B cell (primary cell): ENCODE data around the gene LIF. TPM values are rescaled to one million over a fixed set of nuclear protein-coding genes. Genes with fewer than 3 reads are reported as not detected.

ENCODE experiments used
- ATAC-seq: fragments of 200-7000 bp; cut with Tn5 transposase; one replicate; pipeline ENCODE4 v1.10.0; 2021; ENCODE audit warnings: low read depth, mild to moderate bottlenecking, moderate number of reproducible peaks, moderate library complexity
- CTCF ChIA-PET: fragments of 350-600 bp; sonication (Branson Sonifier 250); formaldehyde crosslinking; loops from one replicate; lab custom pipeline; 2021; ENCODE audit warnings: antibody characterized with exemption, inconsistent platforms; lab: Charles Lee
- POLR2A ChIA-PET: fragments of 350-600 bp; sonication (Branson Sonifier 250); formaldehyde crosslinking; loops from one replicate; lab custom pipeline; 2021; ENCODE audit warnings: antibody characterized with exemption; lab: Charles Lee
- DNase-seq: peaks from one replicate; pipeline ENCODE4 v3.0.0; 2013
- H2AFZ ChIP-seq: 2 replicates; pipeline ENCODE4 v1.6.1; 2012; ENCODE audit warnings: mild to moderate bottlenecking, low read depth, low read length; ENCODE audit not compliant: insufficient read depth, poor library complexity, severe bottlenecking
- H3K27ac ChIP-seq, 2 donors: 1 replicate in 1 of 2; 2 replicates in 1 of 2; pipeline ENCODE4 v1.5.1; 2012 to 2013; ENCODE audit warnings: low read length in 2 of 2, mild to moderate bottlenecking in 2 of 2, moderate library complexity in 1 of 2
- H3K27me3 ChIP-seq, 4 experiments: fragments of 200-600 bp in 1 of 4; sonication (generic) in 1 of 4; replicated peaks in 1 of 4; 1 replicate in 2 of 4; 2 replicates in 2 of 4; pipeline versions ENCODE4 v1.6.1 to v1.7.0; 2013 to 2016; ENCODE audit warnings: low read length in 3 of 4, mild to moderate bottlenecking in 2 of 4, mixed read lengths in 1 of 4, moderate library complexity in 1 of 4; ENCODE audit not compliant: insufficient read depth in 4 of 4, control insufficient read depth in 3 of 4; ENCODE audit errors: control extremely low read depth in 1 of 4
- H3K36me3 ChIP-seq, 2 experiments: replicated peaks in 1 of 2; 1 replicate in 1 of 2; 2 replicates in 1 of 2; pipeline versions ENCODE4 v1.6.1 to v1.7.1; 2013; ENCODE audit warnings: low read length in 1 of 2; ENCODE audit not compliant: insufficient read depth in 2 of 2, control insufficient read depth in 1 of 2; ENCODE audit errors: control extremely low read depth in 1 of 2, extremely low read depth in 1 of 2
- H3K4me1 ChIP-seq, 2 donors: fragments of 200-600 bp in 1 of 2; sonication (generic) in 1 of 2; 1 replicate in 1 of 2; 2 replicates in 1 of 2; pipeline versions ENCODE4 v1.5.1 to v1.6.1; 2013 to 2017; ENCODE audit warnings: low read length in 2 of 2; ENCODE audit not compliant: control insufficient read depth in 2 of 2, insufficient read depth in 2 of 2
- H3K4me2 ChIP-seq: replicated peaks from 2 replicates; pipeline ENCODE3; 2012; ENCODE audit warnings: mild to moderate bottlenecking, low read depth, low read length; ENCODE audit not compliant: poor library complexity, severe bottlenecking
- H3K4me3 ChIP-seq, 5 experiments: fragments of 200-600 bp in 1 of 5; sonication (generic) in 1 of 5; 1 replicate in 3 of 5; 2 replicates in 2 of 5; pipeline versions ENCODE4 v1.5.1 to v1.7.0; 2011 to 2016; ENCODE audit warnings: low read length in 4 of 5, mild to moderate bottlenecking in 4 of 5, low read depth in 2 of 5, control low read depth in 1 of 5, moderate library complexity in 1 of 5; ENCODE audit not compliant: insufficient read depth in 1 of 5; ENCODE audit errors: control extremely low read depth in 1 of 5, extremely low read depth in 1 of 5
- H3K79me2 ChIP-seq: fragments of 200-600 bp; sonication (generic); one replicate; pipeline ENCODE4 v1.6.0; 2016; ENCODE audit warnings: low read length; ENCODE audit not compliant: control insufficient read depth, insufficient read depth
- H3K9ac ChIP-seq: fragments of 200-600 bp; sonication (generic); 2 replicates; pipeline ENCODE4 v1.6.1; 2017; ENCODE audit warnings: mild to moderate bottlenecking, low read length, moderate library complexity
- H3K9me3 ChIP-seq, 3 donors: one replicate each; pipeline versions ENCODE4 v1.6.1 to v1.7.1; 2013; ENCODE audit warnings: low read length in 2 of 3; ENCODE audit not compliant: control insufficient read depth in 2 of 3, insufficient read depth in 1 of 3; ENCODE audit errors: control extremely low read depth in 1 of 3
- H4K20me1 ChIP-seq: 2 replicates; pipeline ENCODE4 v1.6.0; 2012; ENCODE audit warnings: mild to moderate bottlenecking, low read length; ENCODE audit not compliant: insufficient read depth, control insufficient read depth, poor library complexity, severe bottlenecking
- H3K27ac Mint-ChIP-seq: one replicate; pipeline ENCODE4 v1.8.0; 2021; ENCODE audit warnings: mixed read lengths
- H3K27me3 Mint-ChIP-seq: one replicate; pipeline ENCODE4 v1.8.0; 2021; ENCODE audit warnings: mixed read lengths
- H3K4me1 Mint-ChIP-seq: one replicate; pipeline ENCODE4 v1.8.0; 2021; ENCODE audit warnings: mixed read lengths
- H3K4me3 Mint-ChIP-seq: one replicate; pipeline ENCODE4 v1.8.0; 2021; ENCODE audit warnings: mixed read lengths
- H3K9me3 Mint-ChIP-seq: one replicate; pipeline ENCODE4 v1.8.0; 2022; ENCODE audit warnings: mixed read lengths; ENCODE audit not compliant: insufficient read depth
- EZH2 ChIP-seq: IDR thresholded peaks from 2 replicates; pipeline ENCODE4 v1.6.1; 2012; ENCODE audit warnings: borderline replicate concordance, low read depth, mild to moderate bottlenecking, moderate library complexity, low read length; ENCODE audit not compliant: insufficient read depth, poor library complexity, severe bottlenecking
- WGBS: methylation state at CpG from one replicate; pipeline ENCODE4 v1.1.5; 2013; ENCODE audit warnings: missing lambda C conversion rate; ENCODE audit not compliant: insufficient coverage; 5-methylcytosine and 5-hydroxymethylcytosine counted together
- intact Hi-C: fragments of 100-400 bp; cut with micrococcal nuclease; formaldehyde crosslinking; loops from one replicate; pipeline ENCODE4 v1.10.0; 2022
- polyA plus RNA-seq: library from polyadenylated mRNA; depleted of rRNA; stranded (reverse); fragments of >200 nt; gene quantifications from 2 replicates; pipeline ENCODE4 v1.2.3, GENCODE V29; 2012
- total RNA-seq, 2 donors: library from RNA; stranded (reverse); fragments of 120-200 nt in 1 of 2; gene quantifications; 1 replicate in 1 of 2; 2 replicates in 1 of 2; pipeline versions ENCODE4 v1.2.3 to v1.2.4, GENCODE V29; 2013 to 2022
- TF ChIP-seq, protein P1 (sequence below): fragments of 200-600 bp; IDR thresholded peaks from one replicate; pipeline ENCODE4 v1.8.0; 2022; ENCODE audit warnings: antibody characterized with exemption, mild to moderate bottlenecking

Gene LIF
- total and polyA plus RNA-seq, 2 donors (not counting 1 experiment from before 2014, with no cell fraction given) = 0.47 TPM; not detected in 1

DNA sequence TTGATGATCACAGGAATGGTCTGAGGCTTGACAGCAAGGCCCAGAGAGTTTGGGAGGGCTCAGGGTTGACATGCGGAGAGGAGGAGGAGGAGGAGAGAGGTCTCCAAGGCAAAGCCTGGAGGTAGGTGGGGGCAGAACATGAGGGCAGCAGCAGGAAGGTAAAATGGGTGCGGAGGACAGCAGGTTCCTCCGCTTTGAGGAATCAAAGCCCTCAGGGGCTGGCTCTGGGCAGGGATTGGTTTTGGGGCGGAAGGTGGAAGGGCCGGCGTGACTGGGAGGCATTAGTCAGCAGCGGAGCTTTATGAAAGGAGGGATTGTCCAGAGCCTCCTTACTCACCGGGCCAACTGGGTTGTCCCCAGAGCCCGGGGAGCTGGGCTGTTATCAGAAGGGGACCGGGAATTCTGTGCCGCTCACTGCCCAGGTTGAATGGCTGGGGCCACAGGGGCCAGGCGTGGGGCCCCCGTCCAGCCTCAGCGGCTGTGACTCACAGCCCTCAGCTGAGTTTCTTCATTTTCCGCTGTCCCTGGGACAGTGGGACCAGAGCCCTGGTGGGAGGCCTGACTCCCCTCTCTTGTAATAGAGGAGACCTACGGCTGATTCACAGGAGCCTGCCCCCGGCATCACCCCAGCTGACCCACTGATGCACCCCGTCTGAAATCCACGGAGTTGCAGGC is 36.2 kb downstream of the LIF start:
- Mint-ChIP-seq H3K9me3 (no peaks in the 10 kb centered on the region), H3K27ac (no peak overlapping the region), H3K4me1 (no peaks in the 10 kb centered on the region), H3K4me3 (no peak overlapping the region), H3K27me3 (peaks cover 22% of the 10 kb centered on the region)
- Histone ChIP-seq H3K9me3 (no peaks in the 10 kb centered on the region), H3K4me2 (no peak overlapping the region), H3K36me3 (no peaks in the 10 kb centered on the region), H3K27me3 (no peaks in the 10 kb centered on the region), H3K79me2 (no peaks in the 10 kb centered on the region), H4K20me1 (no peaks in the 10 kb centered on the region), H3K27ac (no peak overlapping the region), H2AFZ (no peak overlapping the region), H3K4me3 (no peak overlapping the region), H3K4me1 (no peaks in the 10 kb centered on the region), H3K9ac (no peak overlapping the region)
- TF ChIP-seq, protein P1, sequence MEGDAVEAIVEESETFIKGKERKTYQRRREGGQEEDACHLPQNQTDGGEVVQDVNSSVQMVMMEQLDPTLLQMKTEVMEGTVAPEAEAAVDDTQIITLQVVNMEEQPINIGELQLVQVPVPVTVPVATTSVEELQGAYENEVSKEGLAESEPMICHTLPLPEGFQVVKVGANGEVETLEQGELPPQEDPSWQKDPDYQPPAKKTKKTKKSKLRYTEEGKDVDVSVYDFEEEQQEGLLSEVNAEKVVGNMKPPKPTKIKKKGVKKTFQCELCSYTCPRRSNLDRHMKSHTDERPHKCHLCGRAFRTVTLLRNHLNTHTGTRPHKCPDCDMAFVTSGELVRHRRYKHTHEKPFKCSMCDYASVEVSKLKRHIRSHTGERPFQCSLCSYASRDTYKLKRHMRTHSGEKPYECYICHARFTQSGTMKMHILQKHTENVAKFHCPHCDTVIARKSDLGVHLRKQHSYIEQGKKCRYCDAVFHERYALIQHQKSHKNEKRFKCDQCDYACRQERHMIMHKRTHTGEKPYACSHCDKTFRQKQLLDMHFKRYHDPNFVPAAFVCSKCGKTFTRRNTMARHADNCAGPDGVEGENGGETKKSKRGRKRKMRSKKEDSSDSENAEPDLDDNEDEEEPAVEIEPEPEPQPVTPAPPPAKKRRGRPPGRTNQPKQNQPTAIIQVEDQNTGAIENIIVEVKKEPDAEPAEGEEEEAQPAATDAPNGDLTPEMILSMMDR = no peak
- no peak for TF ChIP-seq EZH2
- ChIA-PET POLR2A (no interaction called here), CTCF (no interaction called here)
- intact Hi-C loops = no loop called here
- ATAC-seq (no peak), DNase-seq (no peak)
- 95% methylated on average over 15 of the region's 19 CpGs for WGBS

DNA sequence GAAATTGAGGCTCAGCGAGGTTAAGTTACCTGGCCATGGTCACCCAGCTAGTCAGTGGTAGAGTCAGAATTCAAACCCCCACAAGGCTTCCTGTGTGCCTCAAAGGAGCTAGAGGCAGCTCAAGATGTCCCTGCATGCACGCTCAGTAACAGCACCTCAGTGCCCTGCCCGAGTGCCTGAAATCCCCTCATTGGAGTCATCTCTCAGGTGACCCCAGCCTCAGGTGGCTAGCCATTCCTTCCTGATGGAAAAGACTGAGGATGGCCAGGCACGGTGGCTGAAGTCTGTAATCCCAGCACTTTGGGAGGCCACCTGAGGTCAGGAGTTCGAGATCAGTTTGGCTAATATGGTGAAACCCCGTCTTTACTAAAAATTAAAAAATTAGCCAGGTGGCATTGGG is 36.9 kb downstream of the LIF start:
- no peak overlapping the region for H3K9ac ChIP-seq
- TF ChIP-seq, protein P1 = no peak
- no peak for TF ChIP-seq EZH2
- POLR2A ChIA-PET = no interaction called here
- no peaks in the 10 kb centered on the region for H3K9me3 ChIP-seq
- no peaks in the 10 kb centered on the region for H3K9me3 Mint-ChIP-seq
- peaks cover 18% of the 10 kb centered on the region for H3K27me3 Mint-ChIP-seq
- no peak overlapping the region for H3K4me2 ChIP-seq
- no peaks in the 10 kb centered on the region for H3K4me1 ChIP-seq
- H3K4me3 Mint-ChIP-seq = no peak overlapping the region
- DNase-seq (no peak), ATAC-seq (no peak)
- H3K27ac ChIP-seq = no peak overlapping the region
- H4K20me1 ChIP-seq = no peaks in the 10 kb centered on the region
- intact Hi-C loops = no loop called here
- CTCF ChIA-PET = interaction anchor here (0.6 kb wide), 1 partner anchor 76 kb away, joined by 3 read pairs; no protein-coding TSS in a partner anchor
- H3K27me3 ChIP-seq = no peaks in the 10 kb centered on the region
- no peaks in the 10 kb centered on the region for H3K36me3 ChIP-seq
- WGBS = 91% methylated on average over 6 of the region's 6 CpGs
- H3K79me2 ChIP-seq = no peaks in the 10 kb centered on the region
- H3K4me1 Mint-ChIP-seq = no peaks in the 10 kb centered on the region
- H3K27ac Mint-ChIP-seq = no peak overlapping the region
- no peak overlapping the region for H2AFZ ChIP-seq
- H3K4me3 ChIP-seq = no peak overlapping the region
